Germinal center (tissue), 1 donor: ENCODE measurements around the gene IFT80.
"Not testable (repeated sequence)": the region's sequence is repeated elsewhere in the genome, so short reads cannot be mapped to it uniquely, and the experiment has no call there.

ENCODE experiments used
- DNase-seq: peaks from one replicate; pipeline ENCODE4 v3.0.0; 2012; ENCODE audit warnings: mixed read lengths, low spot score

IFT80 gene

GRCh38 chr3:160362896-160363295, 36.1 kb downstream of the IFT80 start:
- DNase-seq, result not testable (repeated sequence)

GRCh38 chr3:160355826-160356225, 43.2 kb downstream of the IFT80 start:
- no peak for DNase-seq

- no peak for DNase-seq
Measured at GRCh38 chr3:160346511-160346910, 52.5 kb downstream of the IFT80 start.

DNA sequence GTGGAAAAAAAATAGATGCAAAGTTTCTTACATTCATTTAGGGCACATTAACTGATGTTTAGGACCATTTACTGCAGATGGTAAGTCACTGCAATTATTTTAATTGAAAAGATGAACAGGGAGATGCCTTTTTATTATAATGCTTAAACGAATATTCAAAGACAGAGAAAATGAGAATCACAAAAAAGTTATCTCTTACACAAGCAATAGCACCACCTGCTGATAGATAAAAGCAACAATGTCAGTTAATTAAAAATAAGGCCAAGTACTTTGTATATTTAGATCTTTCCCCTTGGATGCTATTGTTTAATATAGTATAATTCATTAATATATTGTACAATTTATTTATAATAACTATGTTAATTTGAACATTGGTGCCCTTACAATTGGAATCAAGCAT, 55.9 kb downstream of the IFT80 start:
- DNase-seq, result no peak

DNA sequence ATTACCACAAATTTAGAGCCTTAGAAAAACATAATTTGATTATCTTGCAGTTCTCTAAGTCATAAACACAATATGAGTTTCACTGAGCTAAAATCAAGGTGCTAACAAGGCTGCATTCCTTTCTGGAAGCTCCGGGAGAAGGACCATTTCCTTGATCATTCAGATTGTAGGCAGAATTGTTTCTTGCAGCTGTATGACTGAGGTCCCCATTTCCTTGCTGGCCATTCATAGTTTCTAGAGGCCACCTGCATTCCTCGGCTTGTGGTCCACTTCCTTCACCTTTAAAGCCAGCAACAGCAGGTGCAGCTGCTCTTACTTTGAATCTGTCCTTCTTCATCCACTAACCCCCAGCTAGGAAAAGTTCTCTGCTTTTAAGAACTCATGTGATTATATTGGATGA, 58.7 kb downstream of the IFT80 start:
- DNase-seq, result no peak

- no peak for DNase-seq
Measured at GRCh38 chr3:160331127-160331937, 67.7 kb downstream of the IFT80 start.

GRCh38 chr3:160330690-160331089, 68.3 kb downstream of the IFT80 start:
- no peak for DNase-seq

DNA sequence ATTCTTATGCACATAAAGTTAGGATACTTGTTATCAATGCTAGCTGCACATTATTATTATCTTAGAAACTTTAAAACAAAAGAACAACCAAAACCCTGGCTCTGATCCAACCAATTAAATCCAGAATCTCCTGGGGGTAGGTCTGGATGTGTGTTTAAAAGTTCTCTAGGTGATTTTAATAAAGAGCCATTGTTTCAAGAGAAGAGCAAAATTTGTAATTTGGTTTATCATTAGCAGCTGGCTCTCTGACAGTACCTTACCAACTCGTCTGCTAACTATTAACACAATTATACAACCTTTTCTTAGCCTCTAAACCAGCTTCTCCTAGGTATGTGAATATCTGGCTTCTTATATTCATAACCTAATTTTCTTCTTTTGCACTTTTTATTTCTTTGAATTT, 68.9 kb downstream of the IFT80 start:
- DNase-seq, result no peak

DNA sequence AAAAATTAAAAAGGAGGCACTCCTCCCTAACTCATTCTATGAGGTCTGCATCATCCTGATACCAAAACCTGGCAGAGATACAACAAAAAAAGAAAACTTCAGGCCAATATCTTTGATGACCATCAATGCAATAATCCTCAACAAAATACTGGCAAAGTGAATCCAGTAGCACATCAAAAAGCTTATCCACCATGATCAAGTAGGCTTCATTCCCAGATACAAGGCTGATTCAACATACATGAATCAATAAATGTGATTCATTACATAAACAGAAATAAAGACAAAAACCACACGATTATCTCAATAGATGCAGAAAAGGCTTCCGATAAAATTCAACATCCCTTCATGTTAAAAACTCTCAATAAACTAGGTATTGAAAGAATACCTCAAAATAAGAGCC, 72.7 kb downstream of the IFT80 start:
- DNase-seq, result not testable (repeated sequence)

DNA sequence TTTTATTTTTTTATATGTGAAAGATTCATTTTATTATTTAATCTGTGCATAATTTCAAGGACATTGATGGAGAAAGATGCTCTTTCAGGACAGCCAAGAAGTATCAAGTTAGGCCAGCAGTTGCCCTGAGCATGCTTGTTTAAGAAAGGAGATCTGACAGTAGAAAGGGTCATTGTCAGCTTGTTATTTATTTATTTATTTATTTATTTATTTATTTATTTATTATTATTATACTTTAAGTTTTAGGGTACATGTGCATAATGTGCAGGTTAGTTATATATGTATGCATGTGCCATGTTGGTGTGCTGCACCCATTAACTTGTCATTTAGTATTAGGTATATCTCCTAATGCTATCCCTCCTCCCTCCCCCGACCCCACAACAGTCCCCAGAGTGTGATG, 77.2 kb downstream of the IFT80 start:
- not testable (repeated sequence) for DNase-seq

DNA sequence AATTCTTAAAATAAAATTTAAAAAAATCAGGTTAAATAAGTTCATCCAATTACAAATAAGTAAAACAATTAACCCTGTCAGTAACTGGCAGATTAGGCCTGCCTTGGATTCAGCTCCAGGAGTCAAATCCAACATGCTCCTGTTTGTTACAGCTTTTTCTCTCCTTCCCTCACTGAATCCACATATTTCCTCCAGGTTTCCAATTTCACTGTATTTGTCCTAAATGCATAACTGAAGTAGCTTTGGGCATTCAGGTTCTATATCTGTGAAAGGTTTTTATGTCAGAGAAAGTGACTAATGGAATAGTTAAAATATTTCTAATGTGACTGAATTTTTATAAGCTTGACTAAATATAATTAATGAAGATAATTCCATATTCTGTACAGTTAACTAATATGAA, 79.7 kb downstream of the IFT80 start:
- no peak for DNase-seq

GRCh38 chr3:160314995-160315394, 84.0 kb downstream of the IFT80 start:
- no peak for DNase-seq

- no peak for DNase-seq
Measured at GRCh38 chr3:160312014-160312624, 86.9 kb downstream of the IFT80 start.

- DNase-seq, result no peak
Measured at GRCh38 chr3:160302806-160303205, 96.2 kb downstream of the IFT80 start.

GRCh38 chr3:160296591-160296990, 102.4 kb downstream of the IFT80 start:
- DNase-seq, result no peak

- no peak for DNase-seq
Measured at GRCh38 chr3:160291909-160292299, 107.1 kb downstream of the IFT80 start.

GRCh38 chr3:160291290-160291908, 107.6 kb downstream of the IFT80 start:
- no peak for DNase-seq

- DNase-seq, result no peak
Measured at GRCh38 chr3:160287666-160288065, 111.4 kb downstream of the IFT80 start.

- DNase-seq, result no peak
Measured at GRCh38 chr3:160286231-160286630, 112.8 kb downstream of the IFT80 start.

DNA sequence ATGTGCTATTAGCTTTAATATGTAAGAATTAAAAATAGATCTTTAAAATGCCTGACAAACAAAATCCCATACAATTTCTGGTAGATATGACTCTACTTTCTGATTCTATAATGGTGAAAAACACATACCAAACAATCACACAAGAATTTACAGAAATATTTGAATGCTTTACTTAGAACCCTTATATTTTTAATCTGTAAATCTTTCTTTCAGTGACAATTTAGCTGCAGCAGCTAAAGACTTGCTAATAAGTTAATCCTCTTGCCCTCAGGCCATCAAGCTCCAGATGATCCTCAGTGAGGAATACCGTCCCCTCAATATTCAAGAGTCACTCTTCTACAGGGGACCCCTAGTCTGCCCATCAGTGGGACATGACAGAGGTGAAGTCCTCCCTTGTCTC, 118.2 kb downstream of the IFT80 start:
- DNase-seq, result no peak

- DNase-seq, result no peak
Measured at GRCh38 chr3:160279657-160280056, 119.4 kb downstream of the IFT80 start.

GRCh38 chr3:160278210-160278609, 120.8 kb downstream of the IFT80 start:
- DNase-seq, result no peak

- no peak for DNase-seq
Measured at GRCh38 chr3:160265088-160265487, 133.9 kb downstream of the IFT80 start.
